Breast epithelium (tissue), 3 donors: Measurements from ENCODE around the gene CPNE5.

Experiments used
- CTCF ChIP-seq, 3 donors: fragments of 450-650 bp; IDR thresholded peaks; one replicate each; pipeline ENCODE4 v1.5.1; 2016 to 2017; ENCODE audit warnings: antibody characterized with exemption in 3 of 3, mild to moderate bottlenecking in 3 of 3, moderate library complexity in 3 of 3
- POLR2A ChIP-seq: fragments of 450-650 bp; IDR thresholded peaks from one replicate; pipeline ENCODE4 v1.6.1; 2016; ENCODE audit warnings: antibody characterized with exemption, mild to moderate bottlenecking, moderate library complexity

- no peak for TF ChIP-seq CTCF (IDR thresholded peaks at IDR 0.05)
- TF ChIP-seq POLR2A, result no peak
These were observed 26.6 kb upstream of the CPNE5 start for GRCh38 chr6:36865835-36866234.
